Mononuclear cell (primary cell): ENCODE data around the gene MSH6. TPM values are rescaled to one million over a fixed set of nuclear protein-coding genes. Genes with fewer than 3 reads are reported as not detected.

Experiments
- H3K27me3 ChIP-seq: 2 replicates; pipeline ENCODE4 v1.6.0; 2011; ENCODE audit warnings: low read length, control low read depth; ENCODE audit not compliant: insufficient read depth
- H3K4me1 ChIP-seq: 2 replicates; pipeline ENCODE4 v1.5.1; 2011; ENCODE audit warnings: mild to moderate bottlenecking, low read length, control low read depth; ENCODE audit not compliant: insufficient read depth
- H3K4me3 ChIP-seq: 2 replicates; pipeline ENCODE4 v1.5.1; 2011; ENCODE audit warnings: mild to moderate bottlenecking, low read length, moderate library complexity
- H3K9me3 ChIP-seq: 2 replicates; pipeline ENCODE4 v1.5.1; 2011; ENCODE audit warnings: low read depth, mild to moderate bottlenecking, control low read depth, low read length
- total RNA-seq: library from RNA; depleted of rRNA; stranded (reverse); fragments of >200 nt; gene quantifications from one replicate; pipeline ENCODE4 v1.2.3, GENCODE V29; 2012

Gene MSH6
- total RNA-seq, 1 donor = 30.9 TPM

- Histone ChIP-seq H3K4me3 (no peak overlapping the region), H3K9me3 (no peaks in the 10 kb centered on the region), H3K27me3 (no peaks in the 10 kb centered on the region), H3K4me1 (peaks cover 5% of the 10 kb centered on the region)
These were observed 13.6 kb upstream of the MSH6 start for GRCh38 chr2:47769318-47769717.

GRCh38 chr2:47771211-47771610, 11.7 kb upstream of the MSH6 start:
- no peak overlapping the region for H3K4me3 ChIP-seq
- H3K9me3 ChIP-seq = no peaks in the 10 kb centered on the region
- H3K27me3 ChIP-seq = no peaks in the 10 kb centered on the region
- peaks cover 5% of the 10 kb centered on the region for H3K4me1 ChIP-seq

GRCh38 chr2:47772343-47772742, 10.6 kb upstream of the MSH6 start:
- no peaks in the 10 kb centered on the region for H3K9me3 ChIP-seq
- no peaks in the 10 kb centered on the region for H3K27me3 ChIP-seq
- H3K4me3 ChIP-seq = no peak overlapping the region
- peaks cover 5% of the 10 kb centered on the region for H3K4me1 ChIP-seq

- no peaks in the 10 kb centered on the region for H3K9me3 ChIP-seq
- H3K27me3 ChIP-seq = no peaks in the 10 kb centered on the region
- no peak overlapping the region for H3K4me3 ChIP-seq
- H3K4me1 ChIP-seq = no peaks in the 10 kb centered on the region
These were observed 8.4 kb upstream of the MSH6 start for GRCh38 chr2:47774567-47774966.

GRCh38 chr2:47777277-47777937, 5.5 kb upstream of the MSH6 start:
- no peak overlapping the region for H3K4me3 ChIP-seq
- no peaks in the 10 kb centered on the region for H3K27me3 ChIP-seq
- H3K9me3 ChIP-seq = no peaks in the 10 kb centered on the region
- peaks cover 7% of the 10 kb centered on the region for H3K4me1 ChIP-seq

GRCh38 chr2:47778698-47779425, 4.1 kb upstream of the MSH6 start:
- no peak overlapping the region for H3K4me3 ChIP-seq
- H3K4me1 ChIP-seq = peaks cover 8% of the 10 kb centered on the region
- H3K27me3 ChIP-seq = no peaks in the 10 kb centered on the region

GRCh38 chr2:47779426-47779790, 3.5 kb upstream of the MSH6 start:
- Histone ChIP-seq H3K4me1 (peaks cover 12% of the 10 kb centered on the region), H3K9me3 (no peaks in the 10 kb centered on the region), H3K4me3 (no peak overlapping the region), H3K27me3 (no peaks in the 10 kb centered on the region)

More at GRCh38 chr2:47778698-47779425, 4.1 kb upstream of the MSH6 start:
- H3K9me3 ChIP-seq = no peaks in the 10 kb centered on the region

- Histone ChIP-seq H3K9me3 (no peaks in the 10 kb centered on the region), H3K4me3 (peak overlapping the region; percentile 90), H3K4me1 (peaks cover 37% of the 10 kb centered on the region), H3K27me3 (no peaks in the 10 kb centered on the region)
These were observed 619 bp upstream of the MSH6 start for GRCh38 chr2:47782381-47782670.

GRCh38 chr2:47783486-47784351, 774 bp downstream of the MSH6 start:
- Histone ChIP-seq H3K27me3 (no peaks in the 10 kb centered on the region), H3K9me3 (no peaks in the 10 kb centered on the region), H3K4me1 (peaks cover 37% of the 10 kb centered on the region), H3K4me3 (peak overlapping the region; percentile 90)

GRCh38 chr2:47784352-47784851, 1.5 kb downstream of the MSH6 start:
- Histone ChIP-seq H3K4me3 (peak overlapping the region; percentile 33), H3K9me3 (no peaks in the 10 kb centered on the region), H3K27me3 (no peaks in the 10 kb centered on the region), H3K4me1 (peaks cover 37% of the 10 kb centered on the region)

- Histone ChIP-seq H3K27me3 (no peaks in the 10 kb centered on the region), H3K4me1 (peaks cover 37% of the 10 kb centered on the region), H3K4me3 (peak overlapping the region; percentile 2), H3K9me3 (no peaks in the 10 kb centered on the region)
These were observed 3.0 kb downstream of the MSH6 start for GRCh38 chr2:47785986-47786385.

- no peaks in the 10 kb centered on the region for H3K27me3 ChIP-seq
These were observed 13.2 kb downstream of the MSH6 start for GRCh38 chr2:47796090-47796697.

GRCh38 chr2:47798631-47799030, 15.7 kb downstream of the MSH6 start:
- Histone ChIP-seq H3K4me1 (peaks cover 20% of the 10 kb centered on the region), H3K27me3 (no peaks in the 10 kb centered on the region), H3K4me3 (no peak overlapping the region), H3K9me3 (peaks cover 4% of the 10 kb centered on the region)

More at GRCh38 chr2:47796090-47796697, 13.2 kb downstream of the MSH6 start:
- Histone ChIP-seq H3K9me3 (no peaks in the 10 kb centered on the region), H3K4me3 (no peak overlapping the region), H3K4me1 (peaks cover 20% of the 10 kb centered on the region)

GRCh38 chr2:47799031-47799609, 16.2 kb downstream of the MSH6 start:
- Histone ChIP-seq H3K4me3 (no peak overlapping the region), H3K9me3 (peaks cover 7% of the 10 kb centered on the region), H3K27me3 (no peaks in the 10 kb centered on the region), H3K4me1 (peaks cover 20% of the 10 kb centered on the region)
